CD14-positive monocyte (primary cell): ENCODE results near the gene FRMD7. TPM values are rescaled to one million over a fixed set of nuclear protein-coding genes. Genes with fewer than 3 reads are reported as not detected.

Experiments
- DNase-seq, 3 donors: peaks; one replicate each; pipeline ENCODE4 v3.0.0-alpha.2; 2011 to 2022
- H2AFZ ChIP-seq: 2 replicates; pipeline ENCODE4 v1.6.0; 2012; ENCODE audit warnings: mild to moderate bottlenecking, low read depth, low read length, inconsistent platforms; ENCODE audit not compliant: insufficient read depth, poor library complexity, severe bottlenecking
- H3K27ac ChIP-seq, 2 donors: 1 replicate in 1 of 2; 2 replicates in 1 of 2; pipeline ENCODE4 v1.5.1; 2012 to 2013; ENCODE audit warnings: low read length in 2 of 2, control low read depth in 1 of 2, inconsistent platforms in 1 of 2, low read depth in 1 of 2, mild to moderate bottlenecking in 1 of 2
- H3K27me3 ChIP-seq, 2 donors: one replicate each; pipeline versions ENCODE4 v1.6.0 to v1.6.1; 2011 to 2013; ENCODE audit warnings: low read length in 2 of 2; ENCODE audit not compliant: control insufficient read depth in 2 of 2, insufficient read depth in 2 of 2
- H3K36me3 ChIP-seq, 2 donors: replicated peaks in 1 of 2; 1 replicate in 1 of 2; 2 replicates in 1 of 2; pipeline versions ENCODE4 v1.5.1 to v1.6.1; 2012 to 2013; ENCODE audit warnings: low read length in 2 of 2, control low read depth in 1 of 2, inconsistent platforms in 1 of 2, mild to moderate bottlenecking in 1 of 2; ENCODE audit not compliant: insufficient read depth in 2 of 2, control insufficient read depth in 1 of 2
- H3K4me1 ChIP-seq, 2 donors: 1 replicate in 1 of 2; 2 replicates in 1 of 2; pipeline versions ENCODE4 v1.5.1 to v1.6.1; 2012 to 2013; ENCODE audit warnings: low read length in 2 of 2, control low read depth in 1 of 2, inconsistent platforms in 1 of 2, mild to moderate bottlenecking in 1 of 2, moderate library complexity in 1 of 2; ENCODE audit not compliant: insufficient read depth in 2 of 2, control insufficient read depth in 1 of 2
- H3K4me2 ChIP-seq: replicated peaks from 2 replicates; pipeline ENCODE3; 2012; ENCODE audit warnings: low read length, moderate library complexity, mild to moderate bottlenecking; ENCODE audit not compliant: poor library complexity, severe bottlenecking; ENCODE audit errors: extremely low read depth
- H3K4me3 ChIP-seq, 3 experiments: fragments of 200-600 bp in 1 of 3; sonication (generic) in 1 of 3; replicated peaks in 1 of 3; 1 replicate in 2 of 3; 2 replicates in 1 of 3; pipeline ENCODE4 v1.5.1; 2011 to 2013; ENCODE audit warnings: low read length in 3 of 3, mild to moderate bottlenecking in 3 of 3, control low read depth in 2 of 3, low read depth in 2 of 3, inconsistent platforms in 1 of 3, moderate library complexity in 1 of 3
- H3K79me2 ChIP-seq: 2 replicates; pipeline ENCODE4 v1.6.0; 2012; ENCODE audit warnings: mild to moderate bottlenecking, control low read depth, inconsistent platforms, low read length, moderate library complexity; ENCODE audit not compliant: insufficient read depth
- H3K9ac ChIP-seq: 2 replicates; pipeline ENCODE4 v1.6.0; 2017; ENCODE audit warnings: low read length, mild to moderate bottlenecking; ENCODE audit not compliant: insufficient read depth, poor library complexity, severe bottlenecking
- H3K9me3 ChIP-seq, 2 donors: replicated peaks in 1 of 2; 1 replicate in 1 of 2; 2 replicates in 1 of 2; pipeline versions ENCODE4 v1.5.1 to v1.6.1; 2012 to 2013; ENCODE audit warnings: low read length in 2 of 2, control low read depth in 1 of 2; ENCODE audit not compliant: control insufficient read depth in 1 of 2, insufficient read depth in 1 of 2
- H4K20me1 ChIP-seq: 2 replicates; pipeline ENCODE4 v1.6.0; 2012; ENCODE audit warnings: mild to moderate bottlenecking, low read length, control low read depth, moderate library complexity; ENCODE audit not compliant: insufficient read depth
- H3K27ac Mint-ChIP-seq, 7 donors: one replicate each; pipeline ENCODE4 v1.8.0; 2020; ENCODE audit warnings: mild to moderate bottlenecking in 7 of 7, mixed read lengths in 7 of 7, moderate library complexity in 6 of 7, inconsistent platforms in 2 of 7
- H3K27me3 Mint-ChIP-seq, 3 donors: one replicate each; pipeline ENCODE4 v1.8.0; 2021 to 2022; ENCODE audit warnings: low read depth in 3 of 3, mild to moderate bottlenecking in 3 of 3, mixed read lengths in 3 of 3, moderate library complexity in 3 of 3, inconsistent platforms in 1 of 3
- H3K36me3 Mint-ChIP-seq, 2 donors: one replicate each; pipeline ENCODE4 v1.8.0; 2020; ENCODE audit warnings: mixed read lengths in 2 of 2, inconsistent platforms in 1 of 2, mild to moderate bottlenecking in 1 of 2
- H3K4me1 Mint-ChIP-seq: one replicate; pipeline ENCODE4 v1.8.0; 2020; ENCODE audit warnings: mild to moderate bottlenecking, mixed read lengths
- H3K4me3 Mint-ChIP-seq, 2 donors: one replicate each; pipeline ENCODE4 v1.8.0; 2020; ENCODE audit warnings: mild to moderate bottlenecking in 2 of 2, mixed read lengths in 2 of 2, moderate library complexity in 1 of 2
- H3K9me3 Mint-ChIP-seq, 7 donors: one replicate each; pipeline ENCODE4 v1.8.0; 2020 to 2022; ENCODE audit warnings: mixed read lengths in 7 of 7, mild to moderate bottlenecking in 6 of 7, moderate library complexity in 6 of 7, inconsistent platforms in 2 of 7
- CTCF ChIP-seq: fragments of 200-600 bp; IDR thresholded peaks from one replicate; pipeline ENCODE4 v1.8.0; 2022; ENCODE audit warnings: antibody characterized with exemption, mild to moderate bottlenecking
- WGBS: methylation state at CpG from one replicate; pipeline ENCODE4 v1.1.5; 2013; ENCODE audit warnings: missing lambda C conversion rate; ENCODE audit not compliant: insufficient coverage; 5-methylcytosine and 5-hydroxymethylcytosine counted together
- intact Hi-C, 2 donors: fragments of 100-400 bp; cut with micrococcal nuclease; formaldehyde crosslinking; loops; one replicate each; pipeline versions ENCODE4 v1.15.0 to v1.15.1; 2023
- polyA minus RNA-seq: library from RNA; depleted of rRNA, polyadenylated mRNA; stranded (reverse); fragments of >200 nt; gene quantifications from 2 replicates; pipeline ENCODE4 v1.2.3, GENCODE V29; 2012
- polyA plus RNA-seq, 3 donors: library from polyadenylated mRNA; depleted of rRNA in 1 of 3; unstranded in 2 of 3; stranded (reverse) in 1 of 3; fragments of 300-500 nt in 2 of 3; fragments of >200 nt in 1 of 3; fragmentation: Illumina TruSeq in 2 of 3; gene quantifications; 1 replicate in 2 of 3; 2 replicates in 1 of 3; pipeline ENCODE4 v1.2.3, GENCODE V29; 2012 to 2021
- total RNA-seq, 12 experiments: library from RNA in 1 of 12; stranded (reverse) in 1 of 12; fragments of 120-200 nt in 1 of 12; gene quantifications; one replicate each; pipeline ENCODE4 v1.2.4 and lab custom pipeline; 2013 to 2026; ENCODE audit warnings: mixed read lengths in 6 of 12, inconsistent platforms in 1 of 12

FRMD7 gene
- total RNA-seq (2013), result not detected
- not detected for polyA plus RNA-seq
- polyA minus RNA-seq, result not detected in 2 replicates
- total RNA-seq (lab: John Stamatoyannopoulos, UW), result 0.05 to 15.3 (median 0.58) reads per million in 11 experiments

- no peak for TF ChIP-seq CTCF
- peaks cover 0 to 9% of the 10 kb centered on the region in 2 donors for H3K27me3 ChIP-seq
These were observed at the start of gene FRMD7 for GRCh38 chrX:132127743-132128142. Gene FRMD7, minus strand, starts transcription at chrX:132128020. Its CDS starts 176 bp downstream, at chrX:132127844.

GRCh38 chrX:132173647-132174046 lies 45.8 kb upstream of the FRMD7 start:
- H3K27me3 Mint-ChIP-seq, result peaks cover 0 to 7% (median 2%) of the 10 kb centered on the region in 3 donors
- H3K4me3 Mint-ChIP-seq, result no peak overlapping the region
- TF ChIP-seq CTCF, result no peak
- Histone ChIP-seq H3K79me2 (no peaks in the 10 kb centered on the region), H3K4me3 (no peak overlapping the region), H3K36me3 (no peaks in the 10 kb centered on the region), H3K27ac (no peak overlapping the region), H3K9ac (no peak overlapping the region), H2AFZ (no peak overlapping the region), H4K20me1 (no peaks in the 10 kb centered on the region), H3K4me2 (no peak overlapping the region), H3K27me3 (peaks cover 0 to 11% of the 10 kb centered on the region in 2 donors), H3K9me3 (no peaks in the 10 kb centered on the region), H3K4me1 (no peaks in the 10 kb centered on the region)
- intact Hi-C loops, result no loop called here
- no CpG with 5 or more reads among the region's 1 CpG for WGBS
- H3K4me1 Mint-ChIP-seq, result no peaks in the 10 kb centered on the region
- no peak overlapping the region for H3K27ac Mint-ChIP-seq
- H3K36me3 Mint-ChIP-seq, result no peaks in the 10 kb centered on the region
- DNase-seq, result no peak
- peaks cover 0 to 3% (median 0%) of the 10 kb centered on the region in 7 donors for H3K9me3 Mint-ChIP-seq

More at GRCh38 chrX:132127743-132128142, at the start of gene FRMD7:
- H3K4me2 ChIP-seq, result no peak within 1 kb of the TSS
- Mint-ChIP-seq H3K36me3 (no peaks in the 10 kb centered on the region), H3K27me3 (peaks cover 0 to 7% (median 0%) of the 10 kb centered on the region in 3 donors), H3K27ac (no peak within 1 kb of the TSS), H3K4me1 (peaks cover 2% of the 10 kb centered on the region), H3K9me3 (peaks cover 0 to under 1% (median 0%) of the 10 kb centered on the region in 7 donors), H3K4me3 (no peak within 1 kb of the TSS)
- intact Hi-C loops, result no loop called here
- no peak for DNase-seq
- H3K9ac ChIP-seq, result no peak within 1 kb of the TSS
- H3K79me2 ChIP-seq, result no peaks in the 10 kb centered on the region
- no peak within 1 kb of the TSS for H3K4me3 ChIP-seq
- H3K9me3 ChIP-seq, result no peaks in the 10 kb centered on the region
- no peaks in the 10 kb centered on the region for H3K36me3 ChIP-seq
- 100% methylated on average over 1 of the region's 5 CpGs for whole genome bisulfite sequencing
- H2AFZ ChIP-seq, result no peak within 1 kb of the TSS
- H3K27ac ChIP-seq, result no peak within 1 kb of the TSS
- H3K4me1 ChIP-seq, result no peaks in the 10 kb centered on the region
- no peaks in the 10 kb centered on the region for H4K20me1 ChIP-seq
